Endometrial microvascular endothelial cells (primary cell): ENCODE data around the gene PARD6A. TPM values are rescaled to one million over a fixed set of nuclear protein-coding genes. Genes with fewer than 3 reads are reported as not detected.

ENCODE experiments used
- in situ Hi-C: cut with HindIII; loops from 2 replicates; pipeline ENCODE4 v1.10.0; 2017; ENCODE audit warnings: low sequenced_read_pairs, low pct_unique_long_range_greater_than_20kb; ENCODE audit errors: inconsistent ontology term
- total RNA-seq: library from RNA; depleted of rRNA; stranded (reverse); fragments of >200 nt; gene quantifications from one replicate; pipeline ENCODE4 v1.2.3, GENCODE V29; 2015; ENCODE audit errors: inconsistent ontology term

The PARD6A gene, protein sequence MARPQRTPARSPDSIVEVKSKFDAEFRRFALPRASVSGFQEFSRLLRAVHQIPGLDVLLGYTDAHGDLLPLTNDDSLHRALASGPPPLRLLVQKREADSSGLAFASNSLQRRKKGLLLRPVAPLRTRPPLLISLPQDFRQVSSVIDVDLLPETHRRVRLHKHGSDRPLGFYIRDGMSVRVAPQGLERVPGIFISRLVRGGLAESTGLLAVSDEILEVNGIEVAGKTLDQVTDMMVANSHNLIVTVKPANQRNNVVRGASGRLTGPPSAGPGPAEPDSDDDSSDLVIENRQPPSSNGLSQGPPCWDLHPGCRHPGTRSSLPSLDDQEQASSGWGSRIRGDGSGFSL
- 2.5 TPM for total RNA-seq

DNA sequence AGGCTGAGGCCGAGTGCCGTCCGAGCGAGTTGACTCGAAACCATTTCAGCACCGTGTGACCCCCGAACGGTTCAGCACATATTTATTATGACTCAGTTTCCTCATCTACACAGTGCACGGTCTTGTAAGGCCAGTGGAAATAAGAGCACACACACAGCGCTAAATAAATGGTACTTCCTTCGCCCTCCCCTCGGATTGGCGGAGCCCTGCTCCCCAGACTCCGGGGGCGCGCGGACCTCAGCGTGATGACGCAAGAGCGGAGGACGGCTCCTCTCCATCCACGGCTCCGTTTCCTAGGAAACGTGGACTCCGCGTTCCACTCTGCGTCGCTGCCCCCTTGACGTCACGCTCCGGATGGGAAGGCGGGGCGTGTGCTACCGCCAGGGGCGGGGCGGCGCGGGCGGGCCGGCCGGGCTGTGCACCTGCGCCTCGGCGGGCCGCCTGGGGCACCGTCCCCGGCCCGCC is at the start of gene PARD6A:
Gene PARD6A, plus strand, starts transcription at position 397 of the 465 bp plus-strand sequence. CDS start 79 bp downstream, outside the sequence.
- in situ Hi-C loops: no loop called here

DNA sequence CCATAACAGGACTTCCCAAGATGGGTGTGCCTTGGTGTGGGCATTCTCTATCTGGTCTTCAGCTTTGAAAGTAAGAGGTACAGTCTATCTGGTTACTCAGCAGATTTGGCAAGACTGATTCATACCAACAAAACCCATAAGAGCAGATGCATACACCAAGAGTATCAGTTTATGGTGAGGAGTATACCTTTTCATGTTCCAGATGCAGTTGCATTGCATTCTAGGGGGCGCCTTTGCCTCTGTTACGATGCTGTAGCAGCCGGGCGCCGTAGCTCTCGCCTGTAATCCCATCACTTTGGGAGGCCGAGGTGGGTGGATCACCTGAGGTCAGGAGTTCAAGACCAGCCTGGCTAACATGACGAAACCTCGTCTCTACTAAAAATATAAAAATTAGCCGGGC is 47.0 kb upstream of the PARD6A start:
- in situ Hi-C loops: no loop called here

DNA sequence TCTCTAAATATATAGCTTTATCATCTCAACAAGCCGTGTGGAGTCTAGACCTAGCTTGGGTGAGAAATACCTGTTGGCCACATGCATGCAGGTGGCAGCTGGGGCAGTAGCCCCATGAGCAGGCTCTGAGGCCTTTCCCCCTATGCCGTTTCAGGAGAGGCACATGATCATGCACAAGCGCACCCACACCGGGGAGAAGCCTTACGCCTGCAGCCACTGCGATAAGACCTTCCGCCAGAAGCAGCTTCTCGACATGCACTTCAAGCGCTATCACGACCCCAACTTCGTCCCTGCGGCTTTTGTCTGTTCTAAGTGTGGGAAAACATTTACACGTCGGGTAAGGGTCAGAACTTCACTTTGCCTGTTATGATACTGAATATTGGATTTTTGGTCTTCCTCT is 32.5 kb upstream of the PARD6A start:
- in situ Hi-C loops: no loop called here

DNA sequence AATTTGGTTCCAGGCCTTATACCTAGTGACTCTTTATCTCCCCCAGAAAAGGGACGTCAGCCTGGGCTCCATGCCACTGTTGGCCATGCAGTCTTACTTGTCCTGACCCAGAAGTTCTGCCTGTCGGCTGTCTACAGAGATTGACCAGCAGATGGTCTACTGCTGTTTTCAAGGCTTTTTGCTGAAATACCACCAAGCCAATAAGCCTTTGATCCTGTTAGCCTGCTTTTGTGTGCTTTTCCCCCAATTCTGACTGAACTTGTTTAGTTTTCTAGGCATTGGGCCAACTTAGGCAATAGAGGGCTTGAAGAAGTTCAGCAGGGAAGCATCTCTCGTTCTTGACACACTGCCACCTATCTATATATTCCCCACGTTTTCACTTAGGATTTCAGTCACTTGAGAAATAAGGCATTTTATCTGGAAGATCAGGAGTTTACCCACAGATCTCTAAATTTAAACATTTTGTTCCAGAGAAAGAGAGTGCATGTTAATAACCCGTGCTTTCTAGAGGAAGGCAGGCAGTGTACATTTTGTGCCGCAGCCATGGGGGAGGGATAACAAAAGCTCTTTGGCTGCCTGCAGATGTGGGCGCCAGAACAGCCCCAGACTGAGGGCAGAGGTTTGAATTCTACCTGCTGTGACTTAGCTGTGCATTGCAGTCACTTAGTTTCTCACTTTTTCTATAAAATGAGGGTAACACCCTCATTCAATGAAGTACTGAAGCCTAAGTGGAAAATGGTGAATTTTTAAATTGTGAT is 28.2 kb upstream of the PARD6A start:
- in situ Hi-C loops: no loop called here

DNA sequence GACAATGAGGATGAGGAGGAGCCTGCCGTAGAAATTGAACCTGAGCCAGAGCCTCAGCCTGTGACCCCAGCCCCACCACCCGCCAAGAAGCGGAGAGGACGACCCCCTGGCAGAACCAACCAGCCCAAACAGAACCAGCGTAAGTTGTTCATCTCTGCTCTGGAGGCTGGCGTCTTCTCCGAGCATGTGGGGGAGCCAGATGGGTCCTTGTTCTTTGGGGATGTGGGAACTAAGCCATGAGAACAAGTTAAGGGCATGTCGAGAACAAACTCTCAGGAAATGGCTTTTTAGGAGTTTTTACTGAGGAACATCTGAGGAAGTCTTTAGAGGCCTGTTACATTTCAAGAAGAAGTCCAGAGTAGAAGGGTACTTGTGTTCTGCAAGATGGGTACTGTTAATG is 24.0 kb upstream of the PARD6A start:
- in situ Hi-C loops: no loop called here

DNA sequence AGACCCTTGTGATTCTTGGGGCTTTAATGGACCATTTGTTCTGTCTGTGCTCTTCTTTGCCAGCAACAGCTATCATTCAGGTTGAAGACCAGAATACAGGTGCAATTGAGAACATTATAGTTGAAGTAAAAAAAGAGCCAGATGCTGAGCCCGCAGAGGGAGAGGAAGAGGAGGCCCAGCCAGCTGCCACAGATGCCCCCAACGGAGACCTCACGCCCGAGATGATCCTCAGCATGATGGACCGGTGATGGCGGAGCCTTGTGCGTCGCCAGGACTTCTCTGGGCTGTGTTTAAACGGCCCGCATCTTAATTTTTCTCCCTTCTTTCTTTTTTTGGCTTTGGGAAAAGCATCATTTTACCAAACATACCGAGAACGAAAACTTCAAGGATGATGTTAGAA is 23.1 kb upstream of the PARD6A start:
- in situ Hi-C loops: no loop called here

DNA sequence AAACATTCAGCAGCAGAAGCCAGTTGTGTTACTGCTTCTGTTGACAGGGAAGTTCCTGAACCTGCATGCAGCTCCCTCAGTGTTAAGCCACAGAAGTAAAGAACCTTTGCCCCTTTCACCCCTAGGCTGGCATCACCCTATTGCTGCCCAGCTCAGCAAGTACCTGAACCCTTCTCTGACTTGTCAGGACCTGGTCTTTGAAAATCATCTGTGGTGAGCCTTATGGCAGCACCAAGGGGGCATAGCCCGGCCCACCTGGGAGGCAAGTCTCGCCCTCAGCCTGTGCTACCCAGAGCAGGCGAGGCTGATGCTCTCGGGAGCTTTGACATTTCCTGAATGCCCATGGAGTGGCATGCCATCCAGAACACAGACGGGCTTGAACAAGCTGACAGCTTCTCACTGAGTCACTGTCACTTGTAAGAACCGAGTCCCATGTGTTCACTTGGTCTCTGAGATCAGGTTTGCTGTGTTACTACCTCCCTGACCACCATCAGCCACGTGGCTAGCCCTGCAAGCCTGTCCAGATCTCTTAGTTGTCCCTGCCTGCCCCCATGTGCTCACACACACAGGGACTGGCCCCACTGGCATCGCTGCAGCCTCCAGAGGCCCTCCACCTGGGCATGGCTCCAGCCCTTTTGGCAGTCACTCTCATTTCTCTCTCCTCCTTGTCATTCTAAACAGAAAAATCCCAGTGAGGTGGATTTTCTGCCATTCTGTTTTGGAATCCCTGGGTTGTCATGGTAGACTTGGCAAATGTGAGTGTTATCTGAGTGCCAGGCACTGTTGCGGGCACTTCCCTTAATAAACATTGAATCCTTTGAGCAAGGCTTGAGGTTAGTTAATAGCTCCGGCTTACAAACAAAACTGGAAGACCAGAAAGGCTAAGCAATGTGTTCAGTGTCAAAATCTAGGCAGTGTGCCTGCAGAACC is 18.7 kb upstream of the PARD6A start:
- in situ Hi-C loops: no loop called here

DNA sequence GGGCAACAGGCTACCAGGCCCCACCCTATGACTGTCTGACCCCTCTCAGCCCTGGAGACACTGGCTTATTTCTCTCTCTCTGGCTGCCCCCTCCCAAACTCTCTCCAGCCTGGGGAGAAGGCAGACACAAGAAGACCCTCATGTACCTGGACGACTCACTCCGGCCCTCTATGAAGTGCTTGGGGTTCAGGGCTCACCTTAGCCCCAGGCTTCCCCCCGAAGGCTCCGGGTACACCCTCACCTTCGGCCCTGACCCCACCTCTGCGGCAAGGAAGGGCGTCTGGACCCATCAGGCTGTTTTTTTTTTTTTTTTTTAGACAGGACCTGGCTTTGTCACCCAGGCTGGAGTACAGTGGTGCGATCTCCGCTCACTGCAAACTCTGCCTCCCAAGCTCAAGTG is 16.7 kb upstream of the PARD6A start:
- in situ Hi-C loops: no loop called here

DNA sequence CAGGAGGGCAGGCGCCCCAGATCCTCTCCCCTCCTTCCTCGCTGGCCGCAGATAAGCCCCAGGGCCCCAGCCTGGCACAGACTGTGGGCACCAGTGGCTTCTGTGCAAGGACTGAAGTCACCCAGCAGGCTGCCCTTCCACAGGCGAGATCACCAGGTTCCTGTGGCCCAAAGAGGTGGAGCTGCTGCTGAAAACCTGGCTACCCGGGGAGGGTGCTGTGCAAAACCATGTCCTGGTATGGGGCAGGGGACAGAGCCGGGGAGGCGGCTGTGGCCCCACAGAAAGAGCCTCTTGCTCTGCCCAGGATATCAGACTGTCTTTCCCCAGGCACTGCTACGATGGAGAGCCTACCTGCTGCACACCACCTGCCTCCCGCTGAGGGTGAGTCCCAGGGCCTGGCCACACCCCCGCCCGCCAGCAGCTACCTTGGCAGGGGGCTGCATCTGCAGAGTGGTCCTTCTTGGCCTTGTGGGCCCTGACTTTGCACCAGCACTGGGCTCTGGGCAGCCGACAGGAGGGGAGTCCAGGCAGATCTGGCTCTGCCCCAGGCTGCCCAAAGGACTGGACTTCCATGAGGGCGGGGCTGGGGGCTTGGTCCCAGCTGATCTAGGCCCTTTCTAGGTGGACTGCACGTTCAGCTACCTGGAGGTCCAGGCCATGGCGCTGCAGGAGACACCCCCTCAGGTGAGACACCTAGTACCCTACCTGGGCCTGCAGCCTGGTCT is 15.2 kb upstream of the PARD6A start:
- in situ Hi-C loops: no loop called here

DNA sequence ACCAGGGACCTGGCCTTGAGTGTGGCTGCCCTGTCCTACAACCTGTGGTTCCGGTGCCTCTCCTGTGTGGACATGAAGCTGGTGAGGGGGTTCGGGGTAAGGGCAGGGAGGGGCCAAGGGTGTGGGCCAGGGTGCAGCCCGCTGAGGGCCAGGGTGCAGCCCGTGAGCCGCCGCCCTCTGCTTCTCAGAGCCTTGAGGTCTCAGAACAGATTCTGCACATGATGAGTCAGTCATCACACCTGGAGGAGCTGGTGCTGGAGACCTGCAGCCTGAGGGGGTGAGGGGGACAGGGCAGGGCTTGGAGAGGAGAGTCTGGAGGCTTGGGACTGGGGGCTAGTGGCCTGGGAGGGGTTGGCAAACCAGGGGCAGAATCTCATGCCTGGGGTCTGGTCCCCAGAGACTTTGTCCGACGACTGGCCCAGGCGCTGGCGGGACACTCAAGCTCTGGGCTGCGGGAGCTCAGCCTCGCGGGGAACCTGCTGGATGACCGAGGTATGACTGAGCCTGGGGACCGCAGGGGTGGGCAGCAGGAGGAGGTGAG is 13.6 kb upstream of the PARD6A start:
- in situ Hi-C loops: no loop called here

DNA sequence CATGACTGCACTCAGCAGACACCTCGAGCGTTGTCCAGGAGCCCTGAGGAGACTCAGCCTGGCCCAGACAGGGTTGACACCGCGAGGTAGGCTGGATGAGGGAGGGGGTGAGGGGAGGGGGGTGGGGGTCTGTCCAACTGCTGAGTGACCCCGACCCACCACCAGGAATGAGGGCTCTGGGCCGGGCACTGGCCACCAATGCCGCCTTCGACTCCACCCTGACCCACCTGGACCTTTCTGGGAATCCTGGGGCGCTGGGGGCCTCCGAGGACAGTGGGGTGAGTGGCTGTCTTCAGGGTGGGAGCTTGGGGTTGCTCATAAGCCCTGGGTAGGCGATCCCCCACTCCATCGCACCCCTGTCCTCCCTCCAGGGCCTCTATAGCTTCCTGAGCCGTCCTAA is 13.1 kb upstream of the PARD6A start:
- in situ Hi-C loops: no loop called here

DNA sequence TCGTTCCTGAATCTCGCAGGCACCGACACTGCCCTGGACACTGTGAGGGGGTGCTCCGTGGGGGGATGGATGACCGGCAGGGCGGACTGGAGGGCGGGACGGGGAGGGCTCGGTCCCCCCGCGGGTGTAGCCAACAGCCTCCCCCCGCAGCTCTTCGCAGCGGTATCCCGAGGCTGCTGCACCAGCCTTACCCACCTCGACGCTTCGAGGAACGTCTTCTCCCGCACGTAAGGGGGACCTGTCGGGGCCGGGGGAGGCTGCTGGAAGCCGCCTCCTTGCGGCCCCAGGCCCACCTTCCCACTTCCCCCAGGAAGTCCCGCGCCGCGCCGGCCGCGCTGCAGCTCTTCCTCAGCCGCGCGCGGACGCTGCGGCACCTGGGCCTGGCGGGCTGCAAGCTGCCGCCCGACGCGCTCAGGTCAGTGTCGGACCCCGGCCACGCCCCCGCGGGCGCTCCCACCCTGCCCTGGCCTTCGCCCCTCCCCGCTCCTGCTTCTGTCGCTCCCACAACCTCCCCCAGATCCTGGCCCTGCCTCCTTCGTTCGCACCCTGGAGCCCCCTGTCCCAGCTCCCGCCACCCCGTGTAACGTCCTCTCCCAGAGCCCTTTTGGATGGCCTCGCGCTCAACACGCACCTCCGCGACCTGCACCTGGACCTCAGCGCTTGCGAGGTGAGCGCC is 12.5 kb upstream of the PARD6A start:
- in situ Hi-C loops: no loop called here

DNA sequence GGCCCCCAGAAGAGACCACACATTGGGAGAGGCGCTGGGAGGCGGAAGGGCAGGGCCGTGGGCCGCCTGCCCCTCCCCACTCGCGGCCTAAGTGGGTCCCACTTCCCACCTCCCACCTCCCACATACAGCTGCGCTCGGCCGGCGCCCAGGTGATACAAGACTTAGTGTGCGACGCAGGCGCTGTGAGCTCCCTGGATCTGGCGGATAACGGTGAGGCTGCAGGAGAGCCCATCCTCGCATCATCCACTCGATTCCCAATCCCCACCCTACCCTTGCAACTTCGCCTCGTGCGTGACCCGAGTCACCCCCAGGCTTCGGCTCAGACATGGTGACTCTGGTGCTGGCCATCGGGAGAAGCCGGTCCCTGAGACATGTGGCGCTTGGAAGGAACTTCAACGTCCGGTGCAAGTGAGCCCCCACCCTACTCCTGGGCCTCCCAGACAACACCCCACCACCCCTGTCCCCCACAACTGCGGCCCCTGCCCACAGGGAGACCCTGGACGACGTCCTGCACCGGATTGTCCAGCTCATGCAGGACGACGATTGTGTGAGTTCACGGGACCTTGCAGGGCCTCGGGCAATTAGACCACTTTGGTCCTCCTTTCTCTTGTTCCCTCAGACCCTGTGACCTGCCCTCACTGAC is 11.9 kb upstream of the PARD6A start:
- in situ Hi-C loops: no loop called here

DNA sequence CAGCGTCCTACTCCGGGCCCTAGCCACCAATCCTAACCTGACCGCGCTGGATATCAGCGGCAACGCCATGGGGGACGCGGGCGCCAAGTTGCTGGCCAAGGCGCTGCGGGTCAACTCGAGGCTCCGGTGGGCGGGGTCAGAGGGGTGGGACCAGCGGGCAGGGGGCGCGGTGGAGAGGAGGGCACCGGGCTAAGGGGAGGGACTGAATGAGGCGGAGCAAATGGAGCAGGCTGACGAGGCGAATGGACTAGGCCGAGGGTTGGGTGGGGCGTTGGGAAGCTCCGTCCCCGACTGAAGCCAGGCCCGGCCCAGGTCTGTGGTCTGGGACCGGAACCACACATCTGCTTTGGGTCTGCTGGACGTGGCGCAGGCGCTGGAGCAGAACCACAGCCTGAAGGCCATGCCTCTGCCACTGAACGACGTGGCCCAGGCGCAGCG is 11.2 kb upstream of the PARD6A start:
- in situ Hi-C loops: no loop called here

DNA sequence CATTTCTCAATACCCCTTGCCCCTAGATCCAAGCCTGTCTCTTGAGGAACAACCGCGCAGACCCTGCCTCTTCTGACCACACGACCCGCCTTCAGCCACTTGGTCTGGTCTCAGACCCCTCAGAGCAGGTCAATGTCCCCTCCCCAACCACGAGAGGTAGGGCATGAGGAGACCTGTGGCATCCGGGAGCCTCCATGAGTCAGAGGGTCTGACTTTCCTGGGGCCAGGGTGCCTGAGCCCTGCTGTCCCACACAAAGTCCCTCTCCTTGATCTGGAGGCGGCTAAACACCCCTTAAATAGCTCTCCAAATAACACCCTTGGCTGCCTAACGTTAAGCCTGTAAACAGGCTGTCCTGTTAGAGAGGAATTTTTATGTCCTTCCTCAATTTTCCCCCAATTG is 10.7 kb upstream of the PARD6A start:
- in situ Hi-C loops: no loop called here

DNA sequence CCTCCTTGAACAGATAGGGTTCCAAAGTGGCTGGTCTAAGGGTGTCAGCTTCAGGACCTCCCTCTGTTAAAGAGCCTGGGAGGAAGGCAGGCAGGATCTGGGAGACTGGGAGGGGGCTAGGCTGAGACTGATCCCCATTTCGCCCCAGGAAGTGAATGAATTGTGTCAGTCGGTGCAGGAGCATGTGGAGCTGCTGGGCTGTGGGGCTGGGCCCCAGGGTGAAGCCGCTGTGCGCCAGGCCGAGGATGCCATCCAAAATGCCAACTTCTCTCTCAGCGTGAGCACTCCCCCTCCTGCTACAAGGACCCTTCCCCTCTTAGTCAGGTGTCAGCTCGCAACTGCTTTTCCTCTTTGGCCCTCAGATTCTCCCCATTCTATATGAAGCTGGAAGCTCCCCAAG is 9.7 kb upstream of the PARD6A start:
- in situ Hi-C loops: no loop called here

DNA sequence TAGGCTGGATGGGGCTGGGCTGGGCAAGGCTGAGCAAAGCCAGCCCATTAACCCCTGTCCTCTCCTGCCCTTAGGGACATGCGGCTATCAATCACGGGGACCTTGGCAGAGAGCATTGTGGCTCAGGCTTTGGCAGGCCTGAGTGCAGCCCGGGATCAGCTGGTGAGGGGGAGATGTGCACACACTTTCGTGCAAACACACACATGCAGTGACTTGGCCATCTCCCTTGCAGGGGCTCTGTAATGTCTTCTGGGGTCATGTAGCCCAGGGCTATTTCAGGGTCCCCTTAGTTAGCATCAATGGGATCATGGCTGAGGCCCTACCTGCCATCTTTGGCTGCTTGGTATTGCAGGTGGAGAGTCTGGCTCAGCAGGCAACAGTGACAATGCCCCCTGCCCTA is 8.9 kb upstream of the PARD6A start:
- in situ Hi-C loops: no loop called here
